Endothelial cell (in vitro differentiated cells): ENCODE results near the gene MAGEB4. TPM values are rescaled to one million over a fixed set of nuclear protein-coding genes. Genes with fewer than 3 reads are reported as not detected.

Source experiments
- DNase-seq: peaks from one replicate; pipeline ENCODE4 v3.0.0; 2021; ENCODE audit warnings: low spot score
- H3K27ac Mint-ChIP-seq: one replicate; pipeline ENCODE4 v1.8.0; 2021; ENCODE audit warnings: mixed read lengths, inconsistent platforms; ENCODE audit not compliant: unreplicated experiment
- H3K27me3 Mint-ChIP-seq: one replicate; pipeline ENCODE4 v1.8.0; 2021; ENCODE audit warnings: mild to moderate bottlenecking, moderate library complexity, mixed read lengths, inconsistent platforms; ENCODE audit not compliant: unreplicated experiment
- H3K36me3 Mint-ChIP-seq: one replicate; pipeline ENCODE4 v1.8.0; 2021; ENCODE audit warnings: mild to moderate bottlenecking, low read depth, mixed read lengths, inconsistent platforms; ENCODE audit not compliant: unreplicated experiment
- H3K4me1 Mint-ChIP-seq: one replicate; pipeline ENCODE4 v1.8.0; 2021; ENCODE audit warnings: mild to moderate bottlenecking, mixed read lengths, inconsistent platforms; ENCODE audit not compliant: unreplicated experiment
- H3K4me3 Mint-ChIP-seq: one replicate; pipeline ENCODE4 v1.8.0; 2021; ENCODE audit warnings: mild to moderate bottlenecking, mixed read lengths, inconsistent platforms; ENCODE audit not compliant: unreplicated experiment
- H3K9me3 Mint-ChIP-seq: one replicate; pipeline ENCODE4 v1.8.0; 2021; ENCODE audit warnings: mixed read lengths, inconsistent platforms; ENCODE audit not compliant: unreplicated experiment
- total RNA-seq: library from RNA; stranded (reverse); fragmentation: NEBNext Ultra II Directional; extraction: Animal tissue kit (Norgen Biotek cat#: 25700); gene quantifications from one replicate; pipeline ENCODE4 v1.2.1, GENCODE V29; 2021; ENCODE audit not compliant: unreplicated experiment
- TF ChIP-seq, protein P1 (sequence below): fragments of 200-600 bp; sonication (generic); IDR thresholded peaks from one replicate; pipeline ENCODE4 v1.5.0; 2021; ENCODE audit warnings: antibody characterized with exemption; ENCODE audit not compliant: unreplicated experiment

MAGEB4 gene
- total RNA-seq, 1 donor from 2014 or later, result not detected

DNA sequence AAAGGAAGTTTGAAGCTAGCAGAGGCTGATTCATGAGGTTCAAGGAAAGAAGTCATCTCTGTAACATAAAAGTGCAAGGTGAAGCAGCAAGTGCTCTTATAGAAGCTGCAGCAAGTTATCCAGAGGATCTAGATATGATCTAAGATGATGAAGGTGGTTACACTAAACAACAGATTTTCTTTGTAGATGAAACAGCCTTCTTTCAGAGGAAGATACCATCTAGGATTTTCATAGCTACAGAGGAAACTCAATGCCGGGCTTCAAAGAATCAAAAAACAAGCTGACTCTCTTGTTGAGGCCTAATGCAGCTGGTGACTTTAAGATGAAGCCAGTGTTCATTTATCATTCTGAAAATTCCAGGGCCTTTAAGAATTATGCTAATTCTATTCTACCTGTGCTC lies 38.6 kb downstream of the MAGEB4 start:
- DNase-seq, result no peak
- H3K9me3 Mint-ChIP-seq, result no peaks in the 10 kb centered on the region
- no peak overlapping the region for H3K27ac Mint-ChIP-seq
- no peaks in the 10 kb centered on the region for H3K27me3 Mint-ChIP-seq
- H3K4me3 Mint-ChIP-seq, result no peak overlapping the region
- H3K36me3 Mint-ChIP-seq, result no peaks in the 10 kb centered on the region
- no peaks in the 10 kb centered on the region for H3K4me1 Mint-ChIP-seq
- TF ChIP-seq, protein P1, sequence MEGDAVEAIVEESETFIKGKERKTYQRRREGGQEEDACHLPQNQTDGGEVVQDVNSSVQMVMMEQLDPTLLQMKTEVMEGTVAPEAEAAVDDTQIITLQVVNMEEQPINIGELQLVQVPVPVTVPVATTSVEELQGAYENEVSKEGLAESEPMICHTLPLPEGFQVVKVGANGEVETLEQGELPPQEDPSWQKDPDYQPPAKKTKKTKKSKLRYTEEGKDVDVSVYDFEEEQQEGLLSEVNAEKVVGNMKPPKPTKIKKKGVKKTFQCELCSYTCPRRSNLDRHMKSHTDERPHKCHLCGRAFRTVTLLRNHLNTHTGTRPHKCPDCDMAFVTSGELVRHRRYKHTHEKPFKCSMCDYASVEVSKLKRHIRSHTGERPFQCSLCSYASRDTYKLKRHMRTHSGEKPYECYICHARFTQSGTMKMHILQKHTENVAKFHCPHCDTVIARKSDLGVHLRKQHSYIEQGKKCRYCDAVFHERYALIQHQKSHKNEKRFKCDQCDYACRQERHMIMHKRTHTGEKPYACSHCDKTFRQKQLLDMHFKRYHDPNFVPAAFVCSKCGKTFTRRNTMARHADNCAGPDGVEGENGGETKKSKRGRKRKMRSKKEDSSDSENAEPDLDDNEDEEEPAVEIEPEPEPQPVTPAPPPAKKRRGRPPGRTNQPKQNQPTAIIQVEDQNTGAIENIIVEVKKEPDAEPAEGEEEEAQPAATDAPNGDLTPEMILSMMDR, result no peak

DNA sequence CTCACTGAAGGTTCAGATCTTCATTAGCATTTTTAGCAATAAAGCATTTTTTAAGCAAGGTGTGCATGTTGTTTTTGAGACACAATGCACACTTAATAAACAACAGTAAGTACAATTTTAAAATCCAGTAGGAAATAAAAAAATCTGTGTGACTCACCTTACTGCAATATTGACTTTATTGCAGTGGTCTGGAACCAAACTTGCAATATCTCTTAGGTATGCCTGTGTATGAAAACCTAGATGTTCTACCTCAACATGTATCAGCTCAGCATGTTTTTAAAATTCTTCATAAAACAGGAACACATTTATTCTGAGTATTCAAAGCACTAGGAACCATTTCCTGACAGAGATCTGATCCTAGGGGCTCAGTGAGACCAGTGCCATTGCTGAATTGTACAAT lies 40.7 kb downstream of the MAGEB4 start:
- H3K27me3 Mint-ChIP-seq, result no peaks in the 10 kb centered on the region
- no peak overlapping the region for H3K27ac Mint-ChIP-seq
- no peaks in the 10 kb centered on the region for H3K9me3 Mint-ChIP-seq
- H3K4me1 Mint-ChIP-seq, result no peaks in the 10 kb centered on the region
- no peak for DNase-seq
- H3K4me3 Mint-ChIP-seq, result no peak overlapping the region
- TF ChIP-seq, protein P1, result no peak
- H3K36me3 Mint-ChIP-seq, result no peaks in the 10 kb centered on the region

DNA sequence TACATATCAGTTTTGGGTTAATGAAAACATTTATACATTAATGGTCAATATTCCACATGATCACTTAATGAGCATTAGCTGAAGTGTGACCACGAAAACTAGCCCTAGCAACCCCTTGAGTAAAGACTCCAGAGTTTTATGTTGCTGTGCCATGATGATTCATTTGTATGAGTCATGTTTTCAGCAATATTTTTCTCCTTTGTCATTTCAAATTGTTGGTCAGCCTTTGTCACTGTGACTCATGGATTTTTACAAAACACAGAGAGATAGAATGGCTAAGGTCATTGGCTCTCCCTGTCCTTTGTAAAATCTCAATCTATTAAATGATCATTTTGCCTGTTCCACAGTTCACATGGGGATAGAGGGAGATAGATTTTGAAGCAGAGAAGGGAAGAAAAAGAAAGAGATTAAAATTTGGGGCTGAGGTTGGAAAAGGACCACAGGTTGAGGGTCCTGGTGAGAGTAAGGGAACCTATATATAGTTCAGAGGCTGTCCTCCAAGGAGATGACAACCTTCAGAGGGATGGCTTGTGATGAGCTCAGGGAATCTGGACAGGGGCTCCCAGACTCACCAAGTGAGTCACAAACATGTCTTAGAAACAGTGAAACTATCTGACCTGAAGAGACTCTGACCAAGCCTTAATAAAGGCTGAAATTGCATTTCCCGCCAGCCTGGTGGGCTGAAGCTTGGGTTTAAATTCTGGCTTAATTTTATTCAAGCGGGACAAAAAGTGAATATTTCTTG lies 41.8 kb downstream of the MAGEB4 start:
- Mint-ChIP-seq H3K27ac (no peak overlapping the region), H3K9me3 (no peaks in the 10 kb centered on the region), H3K27me3 (no peaks in the 10 kb centered on the region), H3K36me3 (no peaks in the 10 kb centered on the region), H3K4me1 (no peaks in the 10 kb centered on the region), H3K4me3 (no peak overlapping the region)
- TF ChIP-seq, protein P1, result no peak
- no peak for DNase-seq

Other genes with a start within 250 kb of the MAGEB4 start
- not detected for gene MAGEB2, start 26.4 kb upstream of the MAGEB4 start, total RNA-seq
- not detected for gene MAGEB3, start 11.3 kb upstream of the MAGEB4 start, total RNA-seq
- gene MAGEB1, start 5.1 kb downstream of the MAGEB4 start, total RNA-seq, result not detected
- not detected for gene NR0B1, start 67.4 kb downstream of the MAGEB4 start, total RNA-seq